Measurements from ENCODE around the gene ARCN1.

The ARCN1 gene

DNA sequence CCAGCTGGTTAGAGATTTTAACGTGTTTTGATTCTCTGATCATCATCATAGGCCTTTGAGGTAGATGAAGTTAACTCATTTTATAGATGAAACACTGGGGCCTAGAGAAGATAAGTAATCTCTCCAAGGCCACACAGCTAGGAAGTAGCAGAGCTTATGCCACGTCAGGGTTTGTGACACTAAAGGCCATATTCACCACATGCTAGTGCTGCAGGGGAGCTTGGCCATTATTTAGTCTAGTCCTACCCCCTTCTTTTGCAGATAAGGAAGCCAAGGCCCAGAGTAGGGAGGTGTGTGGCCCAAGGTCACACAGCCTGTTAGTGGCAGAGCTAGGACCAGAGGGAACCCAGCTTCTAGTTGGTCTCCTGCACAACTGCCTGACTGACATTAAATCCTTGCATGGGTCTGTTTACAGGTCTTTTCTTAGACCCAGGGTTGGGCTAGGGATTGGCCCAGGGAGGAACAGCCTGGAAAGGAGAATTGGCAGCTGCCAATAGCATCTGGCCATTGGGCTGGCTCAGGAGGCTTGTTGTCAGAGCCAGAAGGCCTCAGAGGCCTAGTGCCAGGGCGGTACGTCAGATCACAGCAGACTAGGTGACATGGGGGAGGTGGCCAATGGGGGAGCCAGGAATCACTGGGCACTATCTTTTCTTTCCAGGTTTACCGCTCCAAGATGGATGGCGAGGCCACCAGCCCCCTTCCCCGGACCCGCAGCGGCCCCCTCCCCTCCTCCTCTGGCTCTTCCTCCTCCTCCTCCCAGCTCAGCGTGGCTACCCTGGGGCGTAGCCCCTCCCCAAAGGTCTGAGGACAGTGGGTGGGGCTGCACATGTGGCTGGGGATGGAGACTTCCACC lies 71.2 kb downstream of the ARCN1 start:
- Histone ChIP-seq H3K27me3 (ENCODE audit: insufficient read depth, poor library complexity, severe bottlenecking) (peaks cover 2% of the 10 kb centered on the region), H3K4me3 (replicated peaks; ENCODE audit: insufficient read depth, low read length) (no peak overlapping the region), H3K27ac (replicated peaks) (no peak overlapping the region)
- no peak for DNase-seq (ENCODE audit: low read depth in 1 of 2, low spot score in 1 of 2)
- TF ChIP-seq, protein P1, sequence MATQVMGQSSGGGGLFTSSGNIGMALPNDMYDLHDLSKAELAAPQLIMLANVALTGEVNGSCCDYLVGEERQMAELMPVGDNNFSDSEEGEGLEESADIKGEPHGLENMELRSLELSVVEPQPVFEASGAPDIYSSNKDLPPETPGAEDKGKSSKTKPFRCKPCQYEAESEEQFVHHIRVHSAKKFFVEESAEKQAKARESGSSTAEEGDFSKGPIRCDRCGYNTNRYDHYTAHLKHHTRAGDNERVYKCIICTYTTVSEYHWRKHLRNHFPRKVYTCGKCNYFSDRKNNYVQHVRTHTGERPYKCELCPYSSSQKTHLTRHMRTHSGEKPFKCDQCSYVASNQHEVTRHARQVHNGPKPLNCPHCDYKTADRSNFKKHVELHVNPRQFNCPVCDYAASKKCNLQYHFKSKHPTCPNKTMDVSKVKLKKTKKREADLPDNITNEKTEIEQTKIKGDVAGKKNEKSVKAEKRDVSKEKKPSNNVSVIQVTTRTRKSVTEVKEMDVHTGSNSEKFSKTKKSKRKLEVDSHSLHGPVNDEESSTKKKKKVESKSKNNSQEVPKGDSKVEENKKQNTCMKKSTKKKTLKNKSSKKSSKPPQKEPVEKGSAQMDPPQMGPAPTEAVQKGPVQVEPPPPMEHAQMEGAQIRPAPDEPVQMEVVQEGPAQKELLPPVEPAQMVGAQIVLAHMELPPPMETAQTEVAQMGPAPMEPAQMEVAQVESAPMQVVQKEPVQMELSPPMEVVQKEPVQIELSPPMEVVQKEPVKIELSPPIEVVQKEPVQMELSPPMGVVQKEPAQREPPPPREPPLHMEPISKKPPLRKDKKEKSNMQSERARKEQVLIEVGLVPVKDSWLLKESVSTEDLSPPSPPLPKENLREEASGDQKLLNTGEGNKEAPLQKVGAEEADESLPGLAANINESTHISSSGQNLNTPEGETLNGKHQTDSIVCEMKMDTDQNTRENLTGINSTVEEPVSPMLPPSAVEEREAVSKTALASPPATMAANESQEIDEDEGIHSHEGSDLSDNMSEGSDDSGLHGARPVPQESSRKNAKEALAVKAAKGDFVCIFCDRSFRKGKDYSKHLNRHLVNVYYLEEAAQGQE (IDR thresholded peaks at IDR 0.05; ENCODE audit: insufficient replicate concordance, low read depth): no peak
- TF ChIP-seq, protein P2, sequence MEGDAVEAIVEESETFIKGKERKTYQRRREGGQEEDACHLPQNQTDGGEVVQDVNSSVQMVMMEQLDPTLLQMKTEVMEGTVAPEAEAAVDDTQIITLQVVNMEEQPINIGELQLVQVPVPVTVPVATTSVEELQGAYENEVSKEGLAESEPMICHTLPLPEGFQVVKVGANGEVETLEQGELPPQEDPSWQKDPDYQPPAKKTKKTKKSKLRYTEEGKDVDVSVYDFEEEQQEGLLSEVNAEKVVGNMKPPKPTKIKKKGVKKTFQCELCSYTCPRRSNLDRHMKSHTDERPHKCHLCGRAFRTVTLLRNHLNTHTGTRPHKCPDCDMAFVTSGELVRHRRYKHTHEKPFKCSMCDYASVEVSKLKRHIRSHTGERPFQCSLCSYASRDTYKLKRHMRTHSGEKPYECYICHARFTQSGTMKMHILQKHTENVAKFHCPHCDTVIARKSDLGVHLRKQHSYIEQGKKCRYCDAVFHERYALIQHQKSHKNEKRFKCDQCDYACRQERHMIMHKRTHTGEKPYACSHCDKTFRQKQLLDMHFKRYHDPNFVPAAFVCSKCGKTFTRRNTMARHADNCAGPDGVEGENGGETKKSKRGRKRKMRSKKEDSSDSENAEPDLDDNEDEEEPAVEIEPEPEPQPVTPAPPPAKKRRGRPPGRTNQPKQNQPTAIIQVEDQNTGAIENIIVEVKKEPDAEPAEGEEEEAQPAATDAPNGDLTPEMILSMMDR (IDR thresholded peaks at IDR 0.05; ENCODE audit: insufficient read depth, low read length): no peak
- TF ChIP-seq SPI1 (IDR thresholded peaks at IDR 0.05; ENCODE audit: borderline replicate concordance, low read depth) (no peak), POLR2AphosphoS5 (IDR thresholded peaks at IDR 0.05; ENCODE audit: low read depth) (no peak), GABPA (IDR thresholded peaks at IDR 0.05; ENCODE audit: low read depth) (no peak)

DNA sequence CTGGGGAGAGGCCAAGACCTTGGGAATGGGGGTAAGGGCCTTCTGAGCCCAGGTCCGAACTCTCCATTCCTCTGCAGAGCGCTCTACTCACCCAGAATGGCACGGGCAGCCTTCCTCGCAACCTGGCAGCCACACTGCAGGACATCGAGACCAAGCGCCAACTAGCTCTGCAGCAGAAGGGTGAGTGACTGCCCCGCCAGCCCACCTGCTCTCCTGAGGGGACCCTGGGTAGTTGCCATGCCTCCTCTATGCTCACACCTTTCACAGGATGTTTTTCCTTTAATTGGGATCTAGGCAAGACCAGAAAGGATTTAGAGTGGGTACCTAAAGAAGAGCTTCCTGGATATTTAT lies 71.8 kb downstream of the ARCN1 start:
- no peak for DNase-seq (ENCODE audit: low read depth in 1 of 2, low spot score in 1 of 2)
- peaks cover 2% of the 10 kb centered on the region for H3K27me3 ChIP-seq (ENCODE audit: insufficient read depth, poor library complexity, severe bottlenecking)
- H3K27ac ChIP-seq (replicated peaks): no peak overlapping the region
- TF ChIP-seq, protein P2 (IDR thresholded peaks at IDR 0.05; ENCODE audit: insufficient read depth, low read length): no peak
- TF ChIP-seq SPI1 (IDR thresholded peaks at IDR 0.05; ENCODE audit: borderline replicate concordance, low read depth) (no peak), POLR2AphosphoS5 (IDR thresholded peaks at IDR 0.05; ENCODE audit: low read depth) (no peak), GABPA (IDR thresholded peaks at IDR 0.05; ENCODE audit: low read depth) (no peak)
- TF ChIP-seq, protein P1 (IDR thresholded peaks at IDR 0.05; ENCODE audit: insufficient replicate concordance, low read depth): no peak
- no peak overlapping the region for H3K4me3 ChIP-seq (replicated peaks; ENCODE audit: insufficient read depth, low read length)

DNA sequence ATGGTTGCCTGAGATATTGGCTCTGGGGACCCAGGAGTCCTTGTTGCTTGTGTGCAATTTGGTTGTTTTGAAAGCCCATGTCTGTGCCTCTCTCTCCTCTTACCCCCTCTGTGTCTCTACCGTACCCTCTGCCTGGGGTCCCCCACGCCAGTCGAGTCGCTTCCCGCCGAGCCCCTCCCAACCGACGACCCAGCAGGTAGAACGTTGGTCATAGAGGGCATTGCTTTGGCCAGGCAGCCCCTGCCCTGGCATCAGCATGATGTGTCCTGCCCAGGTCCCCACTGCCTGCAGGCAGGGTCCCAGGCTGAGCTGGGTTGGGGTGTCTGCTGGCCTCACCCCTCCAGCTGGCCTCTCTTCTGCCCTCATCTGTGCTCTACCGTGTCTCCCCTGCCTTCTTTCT lies 72.3 kb downstream of the ARCN1 start:
- no peak for DNase-seq (ENCODE audit: low read depth in 1 of 2, low spot score in 1 of 2)
- H3K4me3 ChIP-seq (replicated peaks; ENCODE audit: insufficient read depth, low read length): no peak overlapping the region

More for the DNA sequence above, 72.3 kb downstream of the ARCN1 start:
- no peak overlapping the region for H3K27ac ChIP-seq (replicated peaks)
- TF ChIP-seq GABPA (IDR thresholded peaks at IDR 0.05; ENCODE audit: low read depth): no peak
- TF ChIP-seq, protein P2 (IDR thresholded peaks at IDR 0.05; ENCODE audit: insufficient read depth, low read length): no peak
- TF ChIP-seq SPI1 (IDR thresholded peaks at IDR 0.05; ENCODE audit: borderline replicate concordance, low read depth): no peak
- TF ChIP-seq, protein P1 (IDR thresholded peaks at IDR 0.05; ENCODE audit: insufficient replicate concordance, low read depth): no peak
- TF ChIP-seq POLR2AphosphoS5 (IDR thresholded peaks at IDR 0.05; ENCODE audit: low read depth): no peak
- peaks cover 3% of the 10 kb centered on the region for H3K27me3 ChIP-seq (ENCODE audit: insufficient read depth, poor library complexity, severe bottlenecking)

Measured in HL-60 (cell line).